Stimulated activated naive CD8-positive, alpha-beta T cell treated with anti-CD3 and anti-CD28 coated beads, Interleukin-15, amount 100 ng/mL, for 72 hours (primary cell): ENCODE measurements around the gene TMEM151B.

Experiments used
- ATAC-seq: fragments of 150-1000 bp; cut with Tn5 transposase; 2 replicates; pipeline ENCODE4 v1.10.0; 2021; ENCODE audit warnings: mild to moderate bottlenecking, moderate library complexity
- DNase-seq, 2 donors: peaks; one replicate each; pipeline ENCODE4 v3.0.0; 2021 to 2022
- H3K27ac Mint-ChIP-seq, 2 donors: one replicate each; pipeline ENCODE4 v1.8.0; 2022; ENCODE audit warnings: mild to moderate bottlenecking in 2 of 2, mixed read lengths in 2 of 2, moderate library complexity in 2 of 2
- H3K27me3 Mint-ChIP-seq: one replicate; pipeline ENCODE4 v1.8.0; 2022; ENCODE audit warnings: mixed read lengths
- H3K4me1 Mint-ChIP-seq: one replicate; pipeline ENCODE4 v1.8.0; 2022; ENCODE audit warnings: mild to moderate bottlenecking, mixed read lengths
- H3K4me3 Mint-ChIP-seq, 2 donors: one replicate each; pipeline ENCODE4 v1.8.0; 2022; ENCODE audit warnings: mild to moderate bottlenecking in 2 of 2, mixed read lengths in 2 of 2, moderate library complexity in 1 of 2
- H3K9me3 Mint-ChIP-seq, 2 donors: one replicate each; pipeline ENCODE4 v1.8.0; 2022; ENCODE audit warnings: mixed read lengths in 2 of 2

The TMEM151B gene

DNA sequence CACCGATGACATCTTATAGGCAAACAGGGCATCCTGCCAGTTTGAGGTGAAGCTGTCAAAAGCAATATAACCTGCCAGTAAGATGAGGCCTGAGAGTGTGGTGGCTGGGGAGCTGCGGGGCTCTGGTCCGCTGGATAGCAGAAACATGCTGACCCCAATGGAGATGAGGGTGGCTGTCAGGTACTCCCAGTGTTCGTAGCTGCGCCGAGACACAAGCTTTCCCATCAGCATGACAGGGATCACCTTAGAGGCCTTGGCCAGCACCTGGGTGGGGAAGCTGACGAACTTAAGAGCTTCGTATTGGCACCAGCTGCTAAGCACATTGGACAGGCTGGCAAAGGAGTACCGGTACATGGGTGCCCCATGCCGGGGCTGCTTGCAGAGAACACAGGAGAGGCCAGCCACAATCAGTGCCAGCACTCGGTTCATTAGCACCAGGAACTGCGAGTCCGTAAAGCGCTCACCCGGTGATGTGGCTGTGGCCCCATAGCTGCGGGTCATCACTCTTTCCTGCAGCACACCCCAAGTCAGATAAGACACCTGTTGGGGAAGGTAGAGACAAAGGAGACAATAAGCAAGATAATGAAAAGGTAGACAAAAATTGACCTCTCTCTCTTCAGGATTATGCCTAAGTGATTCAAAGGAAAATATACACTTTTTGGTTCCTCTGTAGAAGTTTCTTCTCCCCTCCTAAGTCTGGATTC, 15.0 kb upstream of the TMEM151B start:
- H3K9me3 Mint-ChIP-seq, result no peaks in the 10 kb centered on the region
- H3K4me3 Mint-ChIP-seq, result peak overlapping the region; percentile 90 to 94
- peak overlapping the region; percentile 79 to 97 for H3K27ac Mint-ChIP-seq
- H3K4me1 Mint-ChIP-seq, result peaks cover 85% of the 10 kb centered on the region
- no peaks in the 10 kb centered on the region for H3K27me3 Mint-ChIP-seq
- ATAC-seq (no peak), DNase-seq (peak; percentile 28 to 43)

DNA sequence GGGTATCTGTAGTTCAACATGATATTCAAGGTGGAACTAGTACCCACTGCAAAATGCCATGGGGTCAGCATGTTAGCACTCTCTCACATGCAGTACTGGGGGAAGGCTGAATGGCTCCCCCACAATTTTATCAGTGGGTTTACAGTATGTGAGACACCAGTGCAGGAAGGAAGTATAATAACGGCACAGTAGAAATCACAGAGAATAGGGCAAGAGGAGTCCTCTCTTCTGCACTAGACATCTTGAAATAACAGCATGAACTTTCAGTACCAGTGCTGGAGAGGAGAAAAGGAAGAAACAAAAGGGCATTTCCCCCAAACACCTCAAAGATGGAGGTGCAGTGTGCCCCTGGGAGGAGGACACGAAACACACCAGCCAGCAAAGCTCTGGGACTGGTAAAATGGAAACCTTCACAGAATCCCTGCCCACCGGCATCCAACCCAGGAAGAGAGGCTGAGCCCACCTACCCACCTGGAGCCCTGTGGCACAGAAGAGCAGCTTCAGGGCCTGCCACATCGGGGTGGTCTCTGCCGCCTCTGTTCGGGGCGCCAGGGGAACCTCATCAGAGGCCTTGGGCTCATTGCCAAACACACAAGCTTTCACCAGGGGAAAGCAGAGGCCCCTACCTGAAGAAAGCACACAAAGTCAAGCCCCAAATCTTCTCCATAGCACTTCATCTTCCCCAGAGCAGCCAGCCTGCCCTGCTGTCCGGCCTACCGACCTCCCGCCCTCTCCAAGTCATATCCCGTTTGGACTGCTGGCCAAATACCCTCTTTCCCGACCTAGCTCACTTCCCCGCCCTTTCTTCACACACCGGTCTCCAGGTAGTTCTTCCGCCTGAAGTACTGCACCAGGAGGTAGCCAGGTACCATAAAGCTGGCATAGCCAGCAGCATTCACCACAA, 14.1 kb upstream of the TMEM151B start:
- Mint-ChIP-seq H3K4me1 (peaks cover 85% of the 10 kb centered on the region), H3K27ac (peak overlapping the region; percentile 83 to 97), H3K27me3 (no peaks in the 10 kb centered on the region), H3K4me3 (peak overlapping the region; percentile 90 to 94), H3K9me3 (no peaks in the 10 kb centered on the region)
- DNase-seq (peak in 1 of 2 donors; percentile 26), ATAC-seq (peak; percentile 16)

DNA sequence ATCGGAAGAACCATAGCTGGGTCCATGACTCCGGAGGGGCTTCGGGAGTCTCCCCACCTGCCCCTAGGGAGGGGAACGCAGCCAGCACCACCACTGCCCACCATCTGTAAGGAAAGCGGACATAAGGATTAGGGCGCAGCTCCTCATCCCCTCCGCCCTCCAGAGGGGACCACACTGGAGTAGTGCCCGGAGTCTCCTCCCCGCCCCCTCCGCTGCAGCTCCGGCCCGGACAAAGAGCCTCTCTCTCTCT, 13.6 kb upstream of the TMEM151B start:
- peak overlapping the region; percentile 83 to 97 for H3K27ac Mint-ChIP-seq
- ATAC-seq, result peak; percentile 41

DNA sequence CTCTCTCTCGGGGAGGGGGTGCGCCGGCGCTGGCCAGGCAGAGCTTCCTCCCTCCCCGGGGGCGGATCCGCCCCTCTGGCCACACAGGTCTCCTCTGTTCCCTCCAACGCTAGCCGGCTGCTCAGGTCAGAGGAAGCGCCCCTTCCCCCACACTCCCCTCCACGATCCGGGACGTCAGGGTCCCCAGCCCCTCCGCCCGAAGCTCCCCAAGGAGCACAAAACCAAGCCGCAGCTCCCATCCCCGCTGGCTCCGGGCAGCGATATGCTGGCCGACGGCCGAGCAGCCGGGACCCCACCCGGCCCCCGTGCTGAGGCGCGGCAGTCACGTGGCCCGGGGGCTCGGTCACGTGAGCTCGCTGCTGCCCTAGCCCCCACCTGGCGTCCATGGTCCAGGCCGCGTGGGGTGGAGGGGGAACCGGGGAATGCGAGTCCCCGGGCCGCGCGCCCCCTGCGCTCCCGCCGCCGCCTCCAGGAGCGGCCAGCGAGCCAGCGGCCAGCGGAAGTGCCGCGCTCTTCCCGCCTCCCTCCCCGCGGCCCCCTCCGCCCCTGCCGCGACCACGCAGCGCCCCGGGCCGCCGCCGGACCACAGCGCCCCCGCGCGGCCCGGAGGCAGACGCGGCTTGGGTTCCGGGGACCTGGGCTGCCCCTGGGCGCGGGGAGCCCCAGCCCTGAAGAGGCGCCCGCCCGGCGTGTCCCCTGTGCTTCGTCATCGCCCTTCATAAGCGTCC, 13.1 kb upstream of the TMEM151B start, which contains the start of gene SLC35B2:
TSS of gene SLC35B2 (minus strand) at position 504 of the 728 bp plus-strand sequence. CDS start at position 386, 118 bp downstream.
- Mint-ChIP-seq H3K9me3 (no peaks in the 10 kb centered on the region), H3K27me3 (no peaks in the 10 kb centered on the region), H3K4me1 (peaks cover 86% of the 10 kb centered on the region), H3K27ac (peak within 1 kb of the TSS; percentile 83 to 97), H3K4me3 (peak within 1 kb of the TSS; percentile 90 to 94)
- ATAC-seq, result peak; percentile 84
- peak; percentile 77 to 82 for DNase-seq

More for the DNA sequence above, 13.6 kb upstream of the TMEM151B start:
- no peak for DNase-seq
- Mint-ChIP-seq H3K4me1 (peaks cover 85% of the 10 kb centered on the region), H3K9me3 (no peaks in the 10 kb centered on the region), H3K27me3 (no peaks in the 10 kb centered on the region), H3K4me3 (peak overlapping the region; percentile 90 to 94)

- peak overlapping the region; percentile 74 to 79 for H3K27ac Mint-ChIP-seq
- ATAC-seq, result peak; percentile 18
- DNase-seq, result no peak
- peaks cover 88% of the 10 kb centered on the region for H3K4me1 Mint-ChIP-seq
- no peaks in the 10 kb centered on the region for H3K27me3 Mint-ChIP-seq
- H3K4me3 Mint-ChIP-seq, result peak overlapping the region; percentile 72 to 82
- no peaks in the 10 kb centered on the region for H3K9me3 Mint-ChIP-seq
Observed at GRCh38 chr6:44257753-44258324, 12.4 kb upstream of the TMEM151B start.

- no peaks in the 10 kb centered on the region for H3K27me3 Mint-ChIP-seq
- H3K9me3 Mint-ChIP-seq, result no peaks in the 10 kb centered on the region
- peak overlapping the region in 1 of 2 donors; percentile 74 for H3K27ac Mint-ChIP-seq
- DNase-seq (no peak), ATAC-seq (no peak)
- peaks cover 88% of the 10 kb centered on the region for H3K4me1 Mint-ChIP-seq
- H3K4me3 Mint-ChIP-seq, result peak overlapping the region; percentile 72 to 82
Observed at GRCh38 chr6:44258325-44258863, 11.9 kb upstream of the TMEM151B start.

DNA sequence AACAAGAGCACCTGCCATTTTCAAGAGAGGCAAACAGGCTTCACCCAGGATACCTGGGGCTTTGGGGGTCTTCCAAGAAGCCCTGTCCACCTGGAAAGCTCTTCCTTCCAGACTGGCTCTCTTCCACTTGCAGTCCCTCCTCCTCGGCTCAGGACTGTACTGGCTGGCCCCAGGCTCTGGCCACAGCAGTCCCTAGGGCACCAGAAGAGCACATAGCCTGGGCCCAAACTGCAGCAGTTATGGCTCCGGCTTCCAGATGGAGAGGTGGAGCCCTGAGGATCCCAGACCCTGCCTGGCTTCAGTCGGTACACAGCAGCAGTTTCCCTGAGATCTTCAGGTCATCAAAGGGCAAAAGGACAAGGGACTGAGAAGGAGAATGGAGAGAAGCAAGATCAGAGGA, 11.3 kb upstream of the TMEM151B start:
- Mint-ChIP-seq H3K27ac (no peak overlapping the region), H3K9me3 (no peaks in the 10 kb centered on the region), H3K4me3 (no peak overlapping the region), H3K4me1 (peaks cover 88% of the 10 kb centered on the region), H3K27me3 (no peaks in the 10 kb centered on the region)
- DNase-seq (no peak), ATAC-seq (no peak)

GRCh38 chr6:44260011-44260410, 10.2 kb upstream of the TMEM151B start:
- H3K4me1 Mint-ChIP-seq, result peaks cover 81% of the 10 kb centered on the region
- H3K4me3 Mint-ChIP-seq, result no peak overlapping the region
- no peaks in the 10 kb centered on the region for H3K9me3 Mint-ChIP-seq
- no peak overlapping the region for H3K27ac Mint-ChIP-seq
- ATAC-seq (no peak), DNase-seq (no peak)
- no peaks in the 10 kb centered on the region for H3K27me3 Mint-ChIP-seq

GRCh38 chr6:44260451-44261297, 9.6 kb upstream of the TMEM151B start:
- no peak overlapping the region for H3K4me3 Mint-ChIP-seq
- peaks cover 74% of the 10 kb centered on the region for H3K4me1 Mint-ChIP-seq
- no peaks in the 10 kb centered on the region for H3K9me3 Mint-ChIP-seq
- H3K27me3 Mint-ChIP-seq, result no peaks in the 10 kb centered on the region
- H3K27ac Mint-ChIP-seq, result peak overlapping the region in 1 of 2 donors; percentile 80
- DNase-seq (no peak), ATAC-seq (no peak)

- ATAC-seq, result no peak
- Mint-ChIP-seq H3K27ac (no peak overlapping the region), H3K4me1 (peaks cover 74% of the 10 kb centered on the region), H3K9me3 (no peaks in the 10 kb centered on the region), H3K27me3 (peaks cover under 1% of the 10 kb centered on the region), H3K4me3 (no peak overlapping the region)
- no peak for DNase-seq
Observed at GRCh38 chr6:44261581-44261980, 8.7 kb upstream of the TMEM151B start.

DNA sequence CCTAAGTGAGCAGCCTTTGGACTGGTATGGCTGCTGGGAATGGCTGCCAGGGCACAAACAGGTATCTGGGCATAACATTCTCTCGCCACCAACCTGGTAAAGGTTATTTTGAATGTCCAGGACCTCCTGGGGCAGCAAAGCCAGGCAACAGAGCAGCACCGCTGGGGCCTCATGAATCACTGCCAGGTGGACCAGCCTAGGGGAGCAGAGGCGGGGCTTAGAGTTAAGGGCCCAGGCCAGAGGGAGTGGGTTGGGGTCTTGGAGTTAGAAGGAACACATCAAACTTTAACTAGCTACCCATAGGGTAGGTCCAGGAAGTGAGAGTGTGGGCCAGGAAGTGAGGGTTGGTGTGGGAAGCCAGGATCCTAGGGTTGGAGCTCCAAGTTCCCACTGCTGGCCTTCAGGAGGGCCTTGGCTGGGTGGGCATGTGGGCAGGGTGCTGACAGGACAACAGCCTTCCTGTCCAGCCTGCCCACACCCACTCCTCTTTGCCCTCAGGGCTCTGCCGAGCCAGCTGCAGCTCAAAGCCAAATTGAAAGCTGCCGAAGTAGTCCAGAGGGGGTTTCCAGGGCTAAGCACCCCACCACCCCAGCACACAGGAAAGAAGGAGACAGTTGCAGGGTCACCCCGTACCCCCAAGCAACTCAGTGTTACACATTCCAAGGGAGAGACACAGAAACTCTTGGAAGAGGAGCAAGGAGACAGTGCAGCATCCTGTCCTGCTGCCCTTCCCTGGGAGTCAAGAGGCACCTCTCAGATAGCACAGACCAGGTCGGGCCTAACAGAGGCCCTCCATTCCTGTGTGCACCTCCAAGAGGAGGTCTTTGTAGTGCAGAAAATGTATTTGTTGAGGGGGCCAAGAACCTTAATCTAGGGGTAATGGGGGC, 7.5 kb upstream of the TMEM151B start:
- ATAC-seq (peak; percentile 0), DNase-seq (no peak)
- H3K4me1 Mint-ChIP-seq, result peaks cover 77% of the 10 kb centered on the region
- peak overlapping the region; percentile 86 to 97 for H3K27ac Mint-ChIP-seq
- H3K4me3 Mint-ChIP-seq, result peak overlapping the region; percentile 97 to 99
- no peaks in the 10 kb centered on the region for H3K9me3 Mint-ChIP-seq
- H3K27me3 Mint-ChIP-seq, result peaks cover 8% of the 10 kb centered on the region

- ATAC-seq, result peak; percentile 31
- peaks cover 10% of the 10 kb centered on the region for H3K27me3 Mint-ChIP-seq
- peak overlapping the region; percentile 77 to 97 for H3K27ac Mint-ChIP-seq
- DNase-seq, result peak in 1 of 2 donors; percentile 51
- peak overlapping the region; percentile 97 to 99 for H3K4me3 Mint-ChIP-seq
- no peaks in the 10 kb centered on the region for H3K9me3 Mint-ChIP-seq
- peaks cover 77% of the 10 kb centered on the region for H3K4me1 Mint-ChIP-seq
Observed at GRCh38 chr6:44263354-44264100, 6.7 kb upstream of the TMEM151B start.
